Uterus (tissue), 4 donors: ENCODE measurements around the gene USO1. TPM values are rescaled to one million over a fixed set of nuclear protein-coding genes. Genes with fewer than 3 reads are reported as not detected.
"Not testable (repeated sequence)": the region's sequence is repeated elsewhere in the genome, so short reads cannot be mapped to it uniquely, and the experiment has no call there.

Experiments used
- DNase-seq, 2 donors: peaks; one replicate each; pipeline ENCODE4 v3.0.0-alpha.2; 2019 to 2020
- H3K27ac ChIP-seq, 2 donors: fragments of 200-600 bp; sonication (generic); 1 replicate in 1 of 2; 2 replicates in 1 of 2; pipeline ENCODE4 v1.5.1; 2016 to 2018
- H3K27me3 ChIP-seq, 2 donors: fragments of 200-600 bp; sonication (generic); one replicate each; pipeline ENCODE4 v1.5.1; 2018 to 2019; ENCODE audit warnings: control low read depth in 1 of 2
- H3K36me3 ChIP-seq, 2 donors: fragments of 200-600 bp; sonication (generic); one replicate each; pipeline ENCODE4 v1.5.1; 2019; ENCODE audit warnings: control low read depth in 1 of 2
- H3K4me1 ChIP-seq, 2 donors: fragments of 200-600 bp; sonication (generic); one replicate each; pipeline ENCODE4 v1.5.1; 2018 to 2019; ENCODE audit warnings: control low read depth in 1 of 2
- H3K4me3 ChIP-seq, 2 donors: fragments of 200-600 bp; sonication (generic); 1 replicate in 1 of 2; 2 replicates in 1 of 2; pipeline ENCODE4 v1.5.1; 2018 to 2019; ENCODE audit warnings: mild to moderate bottlenecking in 1 of 2
- H3K9me3 ChIP-seq, 2 donors: fragments of 200-600 bp; sonication (generic); one replicate each; pipeline ENCODE4 v1.5.1; 2019; ENCODE audit warnings: control low read depth in 1 of 2
- POLR2A ChIP-seq, 2 donors: fragments of 450-650 bp; IDR thresholded peaks; one replicate each; pipeline ENCODE4 v1.6.1; 2016; ENCODE audit warnings: antibody characterized with exemption in 2 of 2, mild to moderate bottlenecking in 1 of 2, moderate library complexity in 1 of 2
- intact Hi-C: fragments of 100-400 bp; cut with DNase I; formaldehyde crosslinking; loops from one replicate; pipeline ENCODE4 v1.15.1; 2023; ENCODE audit warnings: low total_unique reads
- total RNA-seq, 4 donors: library from RNA; depleted of rRNA in 3 of 4; stranded (reverse); fragments of >200 nt in 3 of 4; gene quantifications; one replicate each; pipeline versions ENCODE4 v1.1.0 to v1.2.4, GENCODE V29; 2014 to 2023
- TF ChIP-seq, protein P1 (sequence below), 4 experiments: fragments of 200-600 bp in 2 of 4; fragments of 450-650 bp in 2 of 4; sonication (generic) in 2 of 4; IDR thresholded peaks; one replicate each; pipeline ENCODE4 v1.5.1; 2016 to 2019; ENCODE audit warnings: antibody characterized with exemption in 4 of 4, mild to moderate bottlenecking in 2 of 4, moderate library complexity in 1 of 4
- donor health status: DM: yes; HTN: yes; CAD: no.

USO1 gene
- total RNA-seq, 4 donors from 2014 or later: 20.0 to 127 (median 59.4) TPM

DNA sequence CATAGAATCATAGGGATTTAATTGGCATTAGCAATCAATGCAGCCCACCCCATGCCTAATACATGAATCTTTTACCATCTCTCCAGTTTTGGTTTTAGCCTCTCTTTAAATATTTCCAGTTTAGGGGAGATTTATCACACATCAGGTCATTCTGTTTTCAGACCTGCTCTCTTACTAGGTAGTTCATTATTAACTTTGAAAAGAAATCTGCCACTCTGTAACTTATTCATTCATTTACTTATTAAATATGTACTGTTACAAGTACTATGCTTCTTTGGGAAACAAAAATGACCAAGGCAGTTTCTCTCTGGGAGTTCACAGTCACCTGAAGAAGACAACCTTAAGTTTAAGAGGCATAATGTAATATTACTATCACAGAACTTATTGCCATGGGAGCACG, 62.1 kb downstream of the USO1 start:
- intact Hi-C loops: no loop called here
- TF ChIP-seq, protein P1, sequence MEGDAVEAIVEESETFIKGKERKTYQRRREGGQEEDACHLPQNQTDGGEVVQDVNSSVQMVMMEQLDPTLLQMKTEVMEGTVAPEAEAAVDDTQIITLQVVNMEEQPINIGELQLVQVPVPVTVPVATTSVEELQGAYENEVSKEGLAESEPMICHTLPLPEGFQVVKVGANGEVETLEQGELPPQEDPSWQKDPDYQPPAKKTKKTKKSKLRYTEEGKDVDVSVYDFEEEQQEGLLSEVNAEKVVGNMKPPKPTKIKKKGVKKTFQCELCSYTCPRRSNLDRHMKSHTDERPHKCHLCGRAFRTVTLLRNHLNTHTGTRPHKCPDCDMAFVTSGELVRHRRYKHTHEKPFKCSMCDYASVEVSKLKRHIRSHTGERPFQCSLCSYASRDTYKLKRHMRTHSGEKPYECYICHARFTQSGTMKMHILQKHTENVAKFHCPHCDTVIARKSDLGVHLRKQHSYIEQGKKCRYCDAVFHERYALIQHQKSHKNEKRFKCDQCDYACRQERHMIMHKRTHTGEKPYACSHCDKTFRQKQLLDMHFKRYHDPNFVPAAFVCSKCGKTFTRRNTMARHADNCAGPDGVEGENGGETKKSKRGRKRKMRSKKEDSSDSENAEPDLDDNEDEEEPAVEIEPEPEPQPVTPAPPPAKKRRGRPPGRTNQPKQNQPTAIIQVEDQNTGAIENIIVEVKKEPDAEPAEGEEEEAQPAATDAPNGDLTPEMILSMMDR (IDR thresholded peaks at IDR 0.05): no peak
- TF ChIP-seq POLR2A (IDR thresholded peaks at IDR 0.05): no peak
- H3K9me3 ChIP-seq: no peaks in the 10 kb centered on the region
- H3K27ac ChIP-seq: no peak overlapping the region
- no peak overlapping the region for H3K4me3 ChIP-seq
- no peaks in the 10 kb centered on the region for H3K27me3 ChIP-seq
- H3K4me1 ChIP-seq: no peaks in the 10 kb centered on the region
- DNase-seq: no peak
- no peaks in the 10 kb centered on the region for H3K36me3 ChIP-seq

DNA sequence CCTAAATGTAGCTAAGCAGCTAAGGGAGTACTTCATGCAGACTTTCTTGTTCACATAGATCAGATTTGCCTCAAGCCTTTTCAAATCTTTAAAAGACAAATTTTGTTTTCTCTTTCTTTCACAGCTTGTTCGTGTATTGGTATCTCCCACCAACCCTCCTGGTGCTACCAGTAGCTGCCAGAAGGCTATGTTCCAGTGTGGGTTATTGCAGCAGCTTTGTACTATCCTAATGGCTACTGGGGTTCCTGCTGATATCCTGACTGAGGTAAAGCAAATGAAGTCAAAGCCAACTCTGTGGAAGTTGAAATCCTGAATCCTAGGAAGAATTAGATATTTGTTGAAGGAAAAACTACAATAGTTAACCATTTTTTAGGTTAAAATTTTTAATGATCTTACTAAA, 62.6 kb downstream of the USO1 start:
- Histone ChIP-seq H3K4me3 (no peak overlapping the region), H3K27me3 (no peaks in the 10 kb centered on the region), H3K27ac (no peak overlapping the region), H3K36me3 (no peaks in the 10 kb centered on the region), H3K4me1 (no peaks in the 10 kb centered on the region), H3K9me3 (no peaks in the 10 kb centered on the region)
- intact Hi-C loops: no loop called here
- DNase-seq: no peak
- no peak for TF ChIP-seq POLR2A (IDR thresholded peaks at IDR 0.05)
- TF ChIP-seq, protein P1 (IDR thresholded peaks at IDR 0.05): no peak

DNA sequence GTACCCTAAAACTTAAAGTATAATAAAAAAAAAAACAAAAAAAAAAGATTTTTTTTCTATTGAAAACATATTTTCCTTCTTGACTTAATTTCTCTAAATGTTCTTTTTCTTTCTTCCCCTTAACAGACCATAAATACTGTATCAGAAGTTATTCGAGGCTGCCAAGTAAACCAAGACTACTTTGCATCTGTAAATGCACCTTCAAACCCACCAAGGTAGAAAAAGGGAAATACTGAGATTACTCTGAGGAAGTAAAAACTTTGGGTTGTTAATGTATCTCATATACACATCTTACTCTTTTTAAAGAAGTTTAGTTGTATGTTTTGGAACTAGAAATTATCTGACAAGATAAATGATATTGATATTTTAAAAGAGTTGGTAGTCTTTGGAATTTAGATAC, 65.6 kb downstream of the USO1 start:
- TF ChIP-seq, protein P1 (IDR thresholded peaks at IDR 0.05): no peak
- no peak for TF ChIP-seq POLR2A (IDR thresholded peaks at IDR 0.05)
- H3K27me3 ChIP-seq: no peaks in the 10 kb centered on the region
- no peak overlapping the region for H3K27ac ChIP-seq
- no peak overlapping the region for H3K4me3 ChIP-seq
- intact Hi-C loops: no loop called here
- H3K9me3 ChIP-seq: no peaks in the 10 kb centered on the region
- H3K4me1 ChIP-seq: no peaks in the 10 kb centered on the region
- H3K36me3 ChIP-seq: no peaks in the 10 kb centered on the region
- no peak for DNase-seq

GRCh38 chr4:75800972-75801371, 76.6 kb downstream of the USO1 start:
- Histone ChIP-seq H3K4me3 (no peak overlapping the region), H3K27ac (no peak overlapping the region), H3K4me1 (no peaks in the 10 kb centered on the region), H3K27me3 (no peaks in the 10 kb centered on the region), H3K36me3 (no peaks in the 10 kb centered on the region), H3K9me3 (no peaks in the 10 kb centered on the region)
- no peak for DNase-seq
- intact Hi-C loops: no loop called here
- TF ChIP-seq, protein P1 (IDR thresholded peaks at IDR 0.05): no peak
- TF ChIP-seq POLR2A (IDR thresholded peaks at IDR 0.05): no peak

GRCh38 chr4:75806035-75806434, 81.7 kb downstream of the USO1 start:
- H3K4me3 ChIP-seq, intact Hi-C loops, H3K27me3 ChIP-seq, H3K27ac ChIP-seq, DNase-seq, H3K36me3 ChIP-seq, H3K9me3 ChIP-seq, H3K4me1 ChIP-seq: not testable (repeated sequence)

DNA sequence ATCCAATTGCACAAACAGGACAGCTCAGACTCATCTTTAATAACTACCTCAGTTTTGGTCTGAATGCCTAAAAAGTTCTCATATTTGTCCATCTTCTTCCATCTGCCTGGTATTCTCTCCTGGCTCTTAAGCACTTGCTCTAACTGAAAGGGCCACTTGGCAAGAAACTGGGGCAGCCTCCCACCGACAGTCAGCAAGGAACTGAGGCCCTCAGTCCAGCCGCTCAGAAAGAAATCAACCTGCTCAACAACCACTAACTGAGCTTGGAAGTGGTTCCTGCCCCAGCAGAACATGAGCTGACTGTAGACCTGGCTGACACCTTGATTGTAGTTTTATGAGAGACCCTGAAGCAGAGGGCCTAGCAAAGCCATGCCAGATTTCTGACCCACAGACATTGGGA, 93.5 kb downstream of the USO1 start:
- no peak for DNase-seq
- TF ChIP-seq, protein P1 (IDR thresholded peaks at IDR 0.05): no peak
- TF ChIP-seq POLR2A (IDR thresholded peaks at IDR 0.05): no peak

More for the DNA sequence above, 93.5 kb downstream of the USO1 start:
- Histone ChIP-seq H3K9me3 (no peaks in the 10 kb centered on the region), H3K27ac (no peak overlapping the region), H3K27me3 (no peaks in the 10 kb centered on the region), H3K36me3 (no peaks in the 10 kb centered on the region), H3K4me3 (no peak overlapping the region), H3K4me1 (no peaks in the 10 kb centered on the region)
- intact Hi-C loops: no loop called here
